ENCODE results near the gene RGS6. TPM values are rescaled to one million over a fixed set of nuclear protein-coding genes. Genes with fewer than 3 reads are reported as not detected.

The RGS6 gene
- total RNA-seq, 2 donors from 2014 or later, result 0.15 to 0.45 TPM

DNA sequence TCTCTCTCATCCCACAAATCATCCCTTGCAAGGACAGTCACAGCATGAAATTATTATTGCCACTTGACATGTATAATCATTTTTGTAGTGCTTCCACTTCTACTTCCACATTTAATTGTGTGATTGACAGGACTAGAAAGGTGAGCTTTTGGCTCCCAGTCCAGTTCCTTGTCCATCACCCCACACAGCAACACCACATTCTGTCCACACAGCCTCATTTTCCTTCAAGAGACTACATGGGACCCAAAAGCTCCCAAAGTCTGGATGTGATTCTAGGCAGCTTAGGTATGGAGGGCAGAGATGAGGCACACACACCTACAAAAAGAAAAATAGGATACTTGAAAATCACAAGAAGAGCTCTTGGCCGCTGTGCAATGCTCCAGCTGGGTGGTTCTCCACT is 595.4 kb downstream of the RGS6 start:
- DNase-seq, result no peak
- H3K9me3 ChIP-seq, result no peaks in the 10 kb centered on the region
- intact Hi-C loops (cut with DNase I), result no loop called here
- no peaks in the 10 kb centered on the region for H3K27me3 ChIP-seq
- no peak overlapping the region for H3K4me3 ChIP-seq
- TF ChIP-seq, protein P1, sequence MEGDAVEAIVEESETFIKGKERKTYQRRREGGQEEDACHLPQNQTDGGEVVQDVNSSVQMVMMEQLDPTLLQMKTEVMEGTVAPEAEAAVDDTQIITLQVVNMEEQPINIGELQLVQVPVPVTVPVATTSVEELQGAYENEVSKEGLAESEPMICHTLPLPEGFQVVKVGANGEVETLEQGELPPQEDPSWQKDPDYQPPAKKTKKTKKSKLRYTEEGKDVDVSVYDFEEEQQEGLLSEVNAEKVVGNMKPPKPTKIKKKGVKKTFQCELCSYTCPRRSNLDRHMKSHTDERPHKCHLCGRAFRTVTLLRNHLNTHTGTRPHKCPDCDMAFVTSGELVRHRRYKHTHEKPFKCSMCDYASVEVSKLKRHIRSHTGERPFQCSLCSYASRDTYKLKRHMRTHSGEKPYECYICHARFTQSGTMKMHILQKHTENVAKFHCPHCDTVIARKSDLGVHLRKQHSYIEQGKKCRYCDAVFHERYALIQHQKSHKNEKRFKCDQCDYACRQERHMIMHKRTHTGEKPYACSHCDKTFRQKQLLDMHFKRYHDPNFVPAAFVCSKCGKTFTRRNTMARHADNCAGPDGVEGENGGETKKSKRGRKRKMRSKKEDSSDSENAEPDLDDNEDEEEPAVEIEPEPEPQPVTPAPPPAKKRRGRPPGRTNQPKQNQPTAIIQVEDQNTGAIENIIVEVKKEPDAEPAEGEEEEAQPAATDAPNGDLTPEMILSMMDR (IDR thresholded peaks at IDR 0.05), result no peak
- no peaks in the 10 kb centered on the region for H3K4me1 ChIP-seq
- H3K27ac ChIP-seq, result no peak overlapping the region
- H3K36me3 ChIP-seq, result no peaks in the 10 kb centered on the region
- no peak overlapping the region for H3K9ac ChIP-seq (ENCODE audit: low read depth in 2 of 2, low read length in 2 of 2)

GRCh38 chr14:72528059-72528862 is 596.0 kb downstream of the RGS6 start:
- Histone ChIP-seq H3K4me3 (no peak overlapping the region), H3K36me3 (no peaks in the 10 kb centered on the region), H3K9ac (ENCODE audit: low read depth in 2 of 2, low read length in 2 of 2) (no peak overlapping the region), H3K9me3 (no peaks in the 10 kb centered on the region), H3K4me1 (no peaks in the 10 kb centered on the region), H3K27me3 (no peaks in the 10 kb centered on the region), H3K27ac (no peak overlapping the region)
- TF ChIP-seq, protein P1 (IDR thresholded peaks at IDR 0.05), result no peak
- DNase-seq, result no peak
- intact Hi-C loops (cut with DNase I), result no loop called here

GRCh38 chr14:72528863-72529175 is 596.6 kb downstream of the RGS6 start:
- Histone ChIP-seq H3K4me3 (no peak overlapping the region), H3K27me3 (no peaks in the 10 kb centered on the region), H3K36me3 (no peaks in the 10 kb centered on the region), H3K27ac (no peak overlapping the region), H3K9me3 (no peaks in the 10 kb centered on the region), H3K9ac (ENCODE audit: low read depth in 2 of 2, low read length in 2 of 2) (no peak overlapping the region), H3K4me1 (no peaks in the 10 kb centered on the region)
- intact Hi-C loops (cut with DNase I), result no loop called here
- TF ChIP-seq, protein P1 (IDR thresholded peaks at IDR 0.05), result no peak
- no peak for DNase-seq

DNA sequence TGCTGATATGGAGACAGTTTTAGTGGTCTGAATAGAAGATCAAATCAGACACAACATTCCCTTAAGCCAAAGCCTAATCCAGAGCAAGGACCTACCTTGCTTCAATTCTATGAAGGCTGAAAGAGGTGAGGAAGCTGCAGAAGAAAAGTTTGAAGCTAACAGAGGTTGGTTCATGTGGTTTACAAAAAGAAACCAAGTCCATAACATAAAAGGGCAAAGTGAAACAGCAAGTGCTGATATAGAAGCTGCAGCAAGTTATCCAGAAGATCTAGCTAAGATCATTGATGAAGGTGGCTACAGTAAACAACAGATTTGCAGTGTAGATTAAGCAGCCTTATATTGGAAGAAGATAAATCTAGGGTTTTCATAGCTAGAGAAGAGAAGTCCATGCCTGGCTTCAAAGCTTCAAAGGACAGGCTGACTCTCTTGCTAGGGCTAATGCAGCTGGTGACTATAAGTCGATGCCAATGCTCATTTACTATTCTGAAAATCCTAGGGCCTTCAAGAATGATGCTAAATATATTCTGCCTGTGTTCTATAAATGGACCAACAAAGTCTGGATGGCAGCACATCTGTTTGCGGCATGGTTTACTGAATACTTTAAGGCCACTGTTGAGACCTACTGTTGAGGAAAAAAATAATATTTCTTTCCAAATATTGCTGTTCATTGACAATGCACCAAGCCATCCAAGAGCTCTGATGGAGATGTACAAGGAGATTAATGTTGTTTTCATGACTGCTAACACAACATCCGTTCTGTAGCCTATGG is 600.6 kb downstream of the RGS6 start:
- no peak for DNase-seq

DNA sequence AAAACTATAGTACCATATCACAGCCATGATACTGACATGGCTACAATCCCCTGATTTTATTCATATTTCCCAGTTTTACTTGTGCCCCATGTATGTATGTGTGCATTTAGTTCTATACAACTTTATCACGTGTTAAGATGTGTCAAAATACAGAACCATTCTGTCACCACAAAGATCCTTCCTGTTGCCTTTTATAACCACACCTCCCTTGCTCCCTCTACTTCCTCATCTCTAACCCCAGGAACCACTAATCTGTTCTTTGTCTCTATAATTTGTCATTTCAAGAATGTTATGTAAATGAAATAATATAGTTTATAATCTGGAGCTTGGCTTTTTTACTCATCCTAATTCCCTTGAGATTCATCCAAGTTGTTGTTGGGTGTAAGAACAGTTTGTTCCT is 603.3 kb downstream of the RGS6 start:
- DNase-seq, result no peak
- Histone ChIP-seq H3K27ac (no peak overlapping the region), H3K36me3 (no peaks in the 10 kb centered on the region), H3K27me3 (no peaks in the 10 kb centered on the region), H3K9me3 (no peaks in the 10 kb centered on the region), H3K4me3 (no peak overlapping the region), H3K4me1 (no peaks in the 10 kb centered on the region), H3K9ac (ENCODE audit: low read depth in 2 of 2, low read length in 2 of 2) (no peak overlapping the region)
- intact Hi-C loops (cut with DNase I), result no loop called here
- TF ChIP-seq, protein P1 (IDR thresholded peaks at IDR 0.05), result no peak

More for the DNA sequence above, 600.6 kb downstream of the RGS6 start:
- H3K27ac ChIP-seq, result no peak overlapping the region
- H3K9me3 ChIP-seq, result no peaks in the 10 kb centered on the region
- no peaks in the 10 kb centered on the region for H3K4me1 ChIP-seq
- no peaks in the 10 kb centered on the region for H3K27me3 ChIP-seq
- H3K36me3 ChIP-seq, result no peaks in the 10 kb centered on the region
- TF ChIP-seq, protein P1 (IDR thresholded peaks at IDR 0.05), result no peak
- H3K4me3 ChIP-seq, result no peak overlapping the region
- intact Hi-C loops (cut with DNase I), result no loop called here
- no peak overlapping the region for H3K9ac ChIP-seq (ENCODE audit: low read depth in 2 of 2, low read length in 2 of 2)

Data from colonic mucosa (tissue), 4 donors.